GM10248 (cell line): ENCODE data around the gene RIMBP2.

Experiments used
- CTCF ChIA-PET: fragments of 300-600 bp; sonication (Branson Sonifier 250); formaldehyde crosslinking; extraction: SDS; loops from one replicate; lab custom pipeline; 2021; ENCODE audit warnings: antibody characterized with exemption; lab: Yijun Ruan, JAX
- POLR2A ChIA-PET: fragments of 350-650 bp; sonication (Branson Sonifier 250); formaldehyde crosslinking; extraction: SDS; loops from one replicate; lab custom pipeline; 2020; ENCODE audit warnings: antibody characterized with exemption; lab: Yijun Ruan, JAX
- DNase-seq: peaks from one replicate; pipeline ENCODE4 v3.0.0; 2012; ENCODE audit errors: extremely low spot score
- TF ChIP-seq, protein P1 (sequence below): IDR thresholded peaks from 2 replicates; pipeline ENCODE4 v1.5.1; 2012; ENCODE audit warnings: mild to moderate bottlenecking, low read depth; ENCODE audit errors: extremely low read depth, missing control alignments, control extremely low read depth

RIMBP2 gene

DNA sequence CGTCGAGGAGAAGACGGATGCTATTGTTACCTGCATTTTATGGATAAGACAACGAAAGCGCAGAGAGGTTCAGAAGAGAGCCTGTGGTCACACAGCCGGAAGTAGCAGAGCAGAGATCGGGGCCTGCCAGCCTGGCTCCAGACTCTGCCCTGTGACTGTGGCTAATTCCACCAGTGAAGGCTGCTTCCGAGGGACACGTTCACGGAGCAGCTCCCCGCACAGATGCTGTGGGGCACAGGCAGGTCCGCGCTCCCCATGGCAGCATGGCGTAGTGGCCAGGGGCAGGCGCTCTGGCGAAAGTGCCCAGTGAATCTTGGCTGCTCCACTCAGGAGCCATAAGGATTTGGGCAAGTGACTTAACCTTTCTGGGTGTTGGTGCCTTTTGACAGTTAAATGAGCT is 9.8 kb downstream of the RIMBP2 start:
- TF ChIP-seq, protein P1, sequence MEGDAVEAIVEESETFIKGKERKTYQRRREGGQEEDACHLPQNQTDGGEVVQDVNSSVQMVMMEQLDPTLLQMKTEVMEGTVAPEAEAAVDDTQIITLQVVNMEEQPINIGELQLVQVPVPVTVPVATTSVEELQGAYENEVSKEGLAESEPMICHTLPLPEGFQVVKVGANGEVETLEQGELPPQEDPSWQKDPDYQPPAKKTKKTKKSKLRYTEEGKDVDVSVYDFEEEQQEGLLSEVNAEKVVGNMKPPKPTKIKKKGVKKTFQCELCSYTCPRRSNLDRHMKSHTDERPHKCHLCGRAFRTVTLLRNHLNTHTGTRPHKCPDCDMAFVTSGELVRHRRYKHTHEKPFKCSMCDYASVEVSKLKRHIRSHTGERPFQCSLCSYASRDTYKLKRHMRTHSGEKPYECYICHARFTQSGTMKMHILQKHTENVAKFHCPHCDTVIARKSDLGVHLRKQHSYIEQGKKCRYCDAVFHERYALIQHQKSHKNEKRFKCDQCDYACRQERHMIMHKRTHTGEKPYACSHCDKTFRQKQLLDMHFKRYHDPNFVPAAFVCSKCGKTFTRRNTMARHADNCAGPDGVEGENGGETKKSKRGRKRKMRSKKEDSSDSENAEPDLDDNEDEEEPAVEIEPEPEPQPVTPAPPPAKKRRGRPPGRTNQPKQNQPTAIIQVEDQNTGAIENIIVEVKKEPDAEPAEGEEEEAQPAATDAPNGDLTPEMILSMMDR = no peak
- POLR2A ChIA-PET = no interaction called here
- DNase-seq = no peak
- CTCF ChIA-PET = no interaction called here

DNA sequence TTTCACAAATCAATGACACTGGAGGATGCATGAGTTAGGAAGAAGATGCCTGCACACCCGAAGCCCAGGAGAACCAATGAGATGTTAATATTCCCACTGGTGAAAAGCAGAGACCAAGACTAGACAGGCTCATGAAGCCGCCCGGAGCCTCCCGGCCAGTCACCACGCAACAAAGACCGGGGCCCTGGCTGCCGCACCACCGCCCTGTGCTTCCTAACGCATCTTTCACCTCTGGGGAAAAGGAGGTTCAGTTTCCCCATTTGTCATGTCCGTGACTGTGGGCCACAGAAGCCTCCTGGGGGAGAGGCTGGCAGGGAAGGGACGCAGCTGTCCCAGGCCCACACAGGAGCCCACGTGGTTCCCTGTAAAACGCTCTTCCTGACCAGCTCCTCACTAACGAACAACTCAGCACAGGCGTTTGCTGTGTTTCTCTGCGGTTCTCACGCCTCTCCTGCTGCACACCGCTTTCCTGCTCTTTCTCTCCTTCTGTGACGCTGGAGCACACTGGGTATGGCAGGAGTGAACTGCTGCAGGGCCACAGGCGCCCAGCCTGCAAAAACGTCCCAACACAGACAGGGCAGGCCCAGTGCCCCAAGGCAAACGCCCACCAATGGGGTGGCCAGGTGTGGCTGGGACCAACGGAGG is 10.8 kb downstream of the RIMBP2 start:
- POLR2A ChIA-PET = no interaction called here
- CTCF ChIA-PET = no interaction called here
- DNase-seq = no peak
- TF ChIP-seq, protein P1 = no peak

DNA sequence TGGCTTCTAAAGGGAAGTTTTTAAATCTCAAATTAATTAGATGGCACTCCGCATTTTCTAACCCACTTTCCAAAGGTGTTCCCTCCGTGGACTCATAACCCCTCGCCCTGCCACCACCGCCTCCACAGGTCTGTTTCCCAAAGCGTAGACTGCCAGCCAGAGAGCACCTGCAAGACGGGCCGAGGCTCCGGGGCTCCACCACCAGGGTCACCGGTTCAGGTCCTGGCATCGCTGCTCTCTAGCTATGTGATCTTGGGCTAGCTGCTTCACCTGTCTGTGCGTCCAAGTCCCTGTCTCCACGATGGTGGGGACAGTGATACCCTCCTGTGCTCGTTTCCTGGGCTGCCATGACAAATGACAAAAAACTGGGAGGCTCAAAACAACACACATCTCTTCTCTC is 11.5 kb downstream of the RIMBP2 start:
- CTCF ChIA-PET = no interaction called here
- TF ChIP-seq, protein P1 = no peak
- no peak for DNase-seq
- POLR2A ChIA-PET = no interaction called here

DNA sequence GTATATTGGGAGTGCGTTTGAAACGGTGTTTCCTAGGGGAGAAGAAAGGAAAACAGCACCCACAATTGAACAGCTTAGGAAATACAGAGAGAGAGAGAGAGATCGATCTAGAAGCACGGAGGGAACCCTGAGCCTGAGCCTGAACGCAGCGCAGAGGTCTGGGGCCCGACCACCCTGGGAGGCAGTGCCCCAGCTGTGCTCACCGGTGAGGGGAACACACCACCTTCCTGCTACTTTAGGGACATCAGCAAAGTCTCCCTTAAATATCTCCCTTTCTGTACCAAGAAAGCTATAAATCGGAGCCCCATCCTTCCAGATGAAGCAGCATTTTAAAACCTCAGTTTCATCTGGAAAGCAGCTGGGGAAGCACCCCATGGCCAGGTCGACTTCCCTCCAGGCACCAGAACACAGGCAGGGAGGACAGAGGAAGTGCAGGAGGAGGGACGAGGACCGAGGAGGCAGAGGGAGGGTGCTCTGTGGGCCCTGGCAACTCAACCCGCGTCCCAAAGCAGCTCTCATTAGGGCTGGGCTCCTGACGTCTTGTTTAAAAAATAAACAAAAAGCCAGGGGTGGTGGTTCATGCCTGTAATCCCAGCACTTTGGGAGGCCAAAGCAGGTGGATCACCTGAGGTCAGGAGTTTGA is 12.2 kb downstream of the RIMBP2 start:
- ChIA-PET POLR2A (no interaction called here), CTCF (no interaction called here)
- DNase-seq = no peak
- TF ChIP-seq, protein P1 = no peak

DNA sequence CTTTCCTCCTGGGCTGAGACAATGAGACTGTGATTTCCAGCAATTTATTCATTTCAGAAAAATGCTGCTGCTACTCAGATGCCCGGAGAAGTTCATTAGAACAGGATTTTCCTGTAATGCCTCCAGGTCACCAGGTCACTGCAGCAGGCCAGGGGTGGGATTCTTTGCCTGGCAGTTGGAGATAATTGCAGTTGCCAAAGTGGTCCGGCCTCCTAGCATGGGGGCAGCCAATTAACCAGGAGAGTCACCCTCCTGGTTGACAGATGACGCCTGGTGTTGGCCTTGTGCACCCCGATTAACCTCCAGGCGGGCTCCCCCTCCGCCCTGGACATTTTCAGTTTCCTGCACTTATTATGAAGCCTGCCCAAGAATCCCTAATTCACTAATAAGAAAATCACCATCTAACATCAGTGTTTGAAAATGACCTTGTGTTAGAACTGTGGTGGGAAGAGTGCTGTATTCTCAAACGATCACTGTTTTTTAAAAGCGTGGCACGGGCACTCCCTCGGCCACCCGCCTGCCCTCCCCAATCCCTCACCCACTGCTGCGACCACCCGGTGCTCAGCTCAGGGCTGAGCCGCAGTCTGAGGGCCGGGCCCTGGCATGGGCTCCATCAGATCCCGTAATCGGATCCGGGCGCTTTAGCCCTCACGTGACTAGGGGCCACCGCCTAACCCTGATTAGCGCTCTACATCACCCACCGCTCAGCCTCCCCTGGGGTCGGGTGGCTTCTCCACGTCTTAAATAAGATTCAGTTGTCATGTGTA is 12.9 kb downstream of the RIMBP2 start:
- POLR2A ChIA-PET = no interaction called here
- DNase-seq = no peak
- CTCF ChIA-PET = no interaction called here
- TF ChIP-seq, protein P1 = no peak

DNA sequence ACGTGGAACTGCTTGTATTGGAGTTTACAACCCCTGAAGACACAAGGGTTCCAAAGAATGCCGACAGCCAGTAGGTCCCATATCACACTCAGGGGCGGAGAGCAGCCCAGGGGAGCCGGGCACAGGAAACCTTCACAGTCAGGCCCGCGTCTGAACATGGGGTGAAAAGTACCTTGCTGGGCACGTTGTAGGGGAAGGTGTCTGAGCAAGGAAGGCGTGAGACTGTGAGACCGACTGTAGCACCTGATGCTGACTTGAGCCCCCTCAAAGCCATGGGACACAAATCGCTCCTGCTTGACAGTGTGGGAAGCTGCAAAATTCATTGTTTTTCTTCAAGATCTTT is 14.7 kb downstream of the RIMBP2 start:
- DNase-seq = no peak
- ChIA-PET POLR2A (no interaction called here), CTCF (interaction anchor here (1.7 kb wide), 1 partner anchor 9 kb away, joined by 3 read pairs; no protein-coding TSS in a partner anchor)
- TF ChIP-seq, protein P1 = no peak
